Smooth muscle cell of the brain vasculature (primary cell): ENCODE results near the gene PRR18.
A peak's percentile ranks its signal among the peaks of the same experiment; 100 is the strongest.
"Not testable (repeated sequence)": the region's sequence is repeated elsewhere in the genome, so short reads cannot be mapped to it uniquely, and the experiment has no call there.

Source experiments
- DNase-seq: peaks from one replicate; pipeline ENCODE4 v3.0.0-alpha.2; 2012; ENCODE audit warnings: low read depth, low spot score

PRR18 gene, protein sequence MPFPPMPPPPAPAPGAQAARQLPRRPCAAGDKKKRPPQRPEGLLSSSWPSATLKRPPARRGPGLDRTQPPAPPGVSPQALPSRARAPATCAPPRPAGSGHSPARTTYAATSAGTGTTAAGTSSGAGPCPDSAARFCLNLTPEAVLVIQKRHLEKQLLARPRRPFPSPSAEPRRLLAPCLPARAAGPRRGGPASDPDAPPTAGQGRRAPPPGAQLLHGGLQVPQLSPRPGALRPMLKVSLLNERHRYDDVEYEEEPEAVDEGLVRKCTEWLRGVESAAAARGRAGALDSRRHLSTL

DNA sequence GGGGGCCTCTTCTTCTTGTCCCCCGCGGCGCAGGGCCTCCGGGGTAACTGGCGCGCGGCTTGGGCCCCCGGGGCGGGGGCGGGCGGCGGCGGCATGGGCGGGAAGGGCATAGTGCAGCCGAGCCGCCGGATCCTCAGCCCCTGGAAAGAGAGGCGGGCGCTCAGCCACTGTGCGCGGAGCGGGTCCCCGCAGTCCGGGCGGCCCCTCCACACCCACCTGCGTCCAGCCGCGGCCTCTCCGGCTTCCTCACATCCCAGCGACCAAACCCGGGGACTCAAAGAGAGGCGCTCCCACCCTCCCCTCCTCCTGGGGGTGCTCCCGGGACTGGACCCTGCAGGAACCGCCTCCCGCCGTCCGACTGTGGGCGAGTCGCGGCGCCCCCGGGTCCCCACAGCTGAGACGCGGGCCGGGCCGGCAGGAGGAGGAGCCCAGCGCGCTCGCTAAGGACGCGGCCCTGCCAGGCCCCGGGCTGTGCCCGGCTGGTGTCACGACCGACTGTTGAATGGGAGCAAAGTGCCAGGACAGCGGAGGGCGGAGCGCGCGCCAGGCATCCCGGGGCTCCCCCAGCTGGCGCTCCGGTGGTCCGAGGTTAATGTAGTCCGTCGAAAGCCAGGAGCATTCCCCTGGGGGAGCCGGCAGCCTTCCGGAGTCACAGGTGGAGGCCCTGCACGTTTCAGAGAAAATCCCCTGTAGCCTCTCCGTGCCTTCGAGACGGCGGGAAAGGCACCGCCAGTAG is at the start of gene PRR18:
PRR18 (minus strand) TSS at position 360 of the 736 bp plus-strand sequence; CDS start at position 110, 250 bp downstream.
- DNase-seq: no peak

DNA sequence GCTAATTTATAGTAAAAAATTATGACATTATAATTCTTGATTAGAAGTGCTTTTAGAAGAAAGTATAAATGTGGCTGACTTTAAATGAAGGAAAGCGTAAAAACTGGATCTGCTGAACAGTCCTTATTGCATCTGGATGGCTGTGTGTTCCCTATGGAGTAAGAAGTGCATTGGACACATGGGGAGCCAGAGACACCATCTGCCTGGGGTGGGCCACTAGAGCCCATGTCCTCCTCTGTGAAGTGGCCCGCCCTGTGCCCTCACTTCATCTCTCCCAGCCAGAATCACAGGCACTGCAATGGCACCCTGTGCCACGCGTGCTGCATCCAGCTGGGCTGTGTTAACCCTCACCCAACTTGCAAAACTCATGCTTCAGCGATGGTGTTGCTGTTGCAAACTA is 47.4 kb upstream of the PRR18 start:
- DNase-seq: no peak

DNA sequence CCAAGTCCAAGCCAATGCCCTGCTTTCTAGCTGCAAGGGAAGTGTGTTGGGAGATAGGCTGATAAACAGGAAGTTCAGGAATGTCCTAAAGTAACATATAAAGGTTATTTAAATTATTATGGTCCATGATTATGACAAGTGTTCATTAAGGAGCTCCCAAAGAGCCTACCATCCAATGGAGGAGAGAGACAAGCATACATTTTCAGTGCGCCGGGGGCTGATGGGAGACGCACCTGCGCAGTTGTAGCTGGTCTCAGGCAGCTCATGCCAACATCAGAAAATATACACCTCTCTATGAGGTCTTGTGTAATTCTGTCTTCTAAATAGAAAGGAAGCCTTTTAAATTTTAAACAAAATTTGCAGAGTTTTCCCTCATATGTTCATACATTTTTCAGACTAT is 46.8 kb upstream of the PRR18 start:
- DNase-seq: no peak

DNA sequence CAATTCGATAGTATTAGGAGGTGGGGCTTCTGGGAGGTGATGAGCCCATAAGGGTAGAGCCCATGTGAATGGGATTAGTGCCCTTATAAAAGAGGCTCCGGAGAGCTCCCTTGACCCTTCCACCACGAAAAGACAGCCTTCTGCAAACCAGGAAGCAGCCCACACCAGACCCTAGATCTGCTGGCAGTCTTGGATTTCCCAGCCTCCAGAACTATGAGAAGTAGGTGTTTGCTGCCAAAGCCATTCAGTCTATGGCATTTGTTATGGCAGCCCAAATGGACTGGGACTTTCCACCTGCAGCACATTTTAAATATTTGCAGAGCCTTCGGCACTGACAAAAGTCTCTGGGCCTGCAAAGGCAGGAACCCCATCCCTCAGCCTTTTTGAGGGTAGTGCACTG is 46.0 kb upstream of the PRR18 start:
- DNase-seq: no peak

DNA sequence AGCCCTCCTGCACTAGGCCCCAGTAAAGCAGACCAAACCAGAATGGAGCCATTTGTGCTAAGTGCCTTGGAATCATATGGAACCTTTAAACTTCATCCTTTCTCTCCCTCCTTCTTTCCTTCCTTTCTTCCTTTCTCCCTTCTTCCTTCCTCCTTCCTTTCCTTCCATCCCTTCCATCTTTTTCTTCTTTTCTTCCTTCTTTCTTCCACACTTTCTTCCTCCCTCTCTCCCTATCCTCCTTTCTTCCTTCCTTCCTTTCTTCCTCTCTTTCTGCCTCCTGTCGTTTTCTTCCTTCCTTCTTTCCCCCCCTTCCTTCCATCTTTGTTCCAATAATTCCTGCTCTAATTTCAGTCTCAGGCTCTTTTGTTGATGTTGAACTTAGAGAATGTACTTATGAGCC is 45.3 kb upstream of the PRR18 start:
- no peak for DNase-seq

DNA sequence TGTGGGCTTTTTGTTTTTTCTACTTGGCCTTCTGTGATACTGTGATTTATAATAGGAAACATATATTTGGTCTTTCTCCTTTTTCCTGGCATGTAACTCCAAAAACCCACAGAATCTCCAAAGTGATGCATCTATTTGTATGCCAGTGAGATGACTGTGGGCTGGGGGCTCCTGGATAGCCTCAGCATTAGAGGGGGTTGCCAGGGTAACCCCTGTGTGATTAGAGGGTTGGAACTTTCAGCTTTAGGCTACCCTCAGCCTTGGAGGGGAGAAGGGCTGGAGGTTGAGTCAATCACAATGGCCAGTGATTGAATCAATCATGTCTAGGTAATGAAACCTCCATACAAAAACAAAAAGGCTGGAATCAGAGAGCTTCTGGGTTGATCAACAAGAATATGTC is 44.7 kb upstream of the PRR18 start:
- DNase-seq: no peak

DNA sequence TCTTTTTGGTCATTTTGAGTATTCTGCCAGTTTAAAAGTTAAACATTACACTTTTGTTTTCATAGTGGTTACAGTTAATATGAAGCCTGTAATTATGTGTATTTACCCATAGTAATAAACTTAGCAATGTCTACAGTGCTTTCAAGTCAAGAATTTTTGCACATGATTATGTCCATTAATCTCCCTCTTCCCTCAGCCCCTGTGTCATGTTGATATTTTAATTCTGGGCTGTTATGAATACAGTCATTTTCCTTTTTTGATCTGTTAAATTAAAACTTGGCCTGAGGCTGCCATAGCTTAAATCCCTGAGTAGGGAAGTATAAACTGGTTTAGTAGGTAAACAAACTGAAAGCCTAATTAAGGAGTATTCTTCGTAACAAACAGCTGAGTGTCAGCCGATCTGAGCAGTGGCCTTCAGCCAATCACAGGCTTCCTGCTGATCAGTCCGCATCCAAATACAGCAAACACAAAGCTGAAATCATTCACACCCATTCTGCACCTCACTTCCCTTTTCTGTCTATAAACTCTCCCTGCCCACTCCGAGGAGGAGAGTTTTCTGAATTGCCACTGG is 43.6 kb upstream of the PRR18 start:
- no peak for DNase-seq

DNA sequence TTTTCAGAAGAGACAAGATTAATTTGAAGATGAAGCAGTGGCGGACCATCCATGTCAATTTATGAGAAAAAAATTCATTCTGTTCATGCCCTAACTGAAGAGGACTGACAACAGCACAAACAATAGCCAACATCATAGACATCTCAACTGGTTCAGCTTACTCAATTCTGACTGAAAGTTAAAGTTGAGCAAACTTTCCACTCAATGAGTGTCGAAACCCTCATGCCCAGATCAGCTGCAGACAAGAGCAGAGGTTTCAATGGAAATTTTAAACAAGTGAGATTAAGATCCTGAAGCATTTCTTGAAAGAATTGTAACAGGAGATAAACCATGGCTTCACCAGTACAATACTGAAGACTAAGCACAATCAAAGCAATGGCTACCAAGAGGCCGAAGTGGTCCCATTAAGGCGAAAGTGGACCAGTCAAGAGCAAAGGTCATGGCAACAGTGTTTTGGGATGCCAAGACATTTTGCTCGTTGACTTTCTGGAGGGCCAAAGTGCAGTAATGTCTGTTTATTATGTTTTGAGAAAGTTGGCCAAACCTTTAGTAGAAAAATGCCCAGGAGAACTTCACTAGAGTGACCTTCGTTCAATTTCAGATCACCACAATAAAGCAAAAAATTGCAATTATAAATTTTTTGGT is 40.2 kb upstream of the PRR18 start:
- no peak for DNase-seq

DNA sequence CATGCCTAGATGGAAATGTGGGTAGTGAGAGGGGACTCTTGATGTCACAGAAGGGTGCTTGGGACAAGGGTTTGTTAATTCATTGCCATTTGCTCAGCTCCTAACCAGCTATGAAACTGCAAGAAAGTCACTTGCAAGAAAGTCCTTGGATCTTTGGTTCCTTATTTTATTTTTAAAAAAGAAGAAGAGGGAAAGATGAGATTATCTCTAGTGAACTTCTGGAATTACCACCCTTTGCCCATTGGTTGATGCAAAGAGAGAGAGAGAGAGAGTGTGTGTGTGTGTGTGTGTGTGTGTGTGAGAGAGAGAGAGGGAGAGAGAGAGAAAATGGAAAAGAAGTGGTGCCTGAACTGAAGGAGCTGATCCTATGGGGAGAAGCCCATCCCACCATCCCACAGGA is 38.8 kb upstream of the PRR18 start:
- DNase-seq: no peak

DNA sequence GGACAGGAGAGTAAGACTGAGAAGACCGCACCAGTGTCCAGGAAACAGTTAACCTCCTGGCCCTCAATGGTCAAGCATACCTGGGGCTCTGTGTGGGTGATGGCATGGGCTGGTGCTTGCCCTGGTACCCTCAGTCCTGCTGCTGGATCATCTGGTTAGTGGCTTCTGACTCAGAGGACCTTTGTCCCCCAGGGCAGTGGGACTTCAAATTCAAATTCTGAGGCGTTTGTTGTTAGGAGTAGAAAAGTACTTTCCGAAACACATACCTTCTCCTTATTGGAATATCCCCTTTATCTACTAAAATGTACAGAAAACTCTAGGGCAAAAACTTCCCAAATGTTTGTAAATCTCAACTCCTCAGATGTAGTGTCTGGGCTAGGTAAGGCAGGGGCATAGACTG is 38.3 kb upstream of the PRR18 start:
- DNase-seq: no peak

DNA sequence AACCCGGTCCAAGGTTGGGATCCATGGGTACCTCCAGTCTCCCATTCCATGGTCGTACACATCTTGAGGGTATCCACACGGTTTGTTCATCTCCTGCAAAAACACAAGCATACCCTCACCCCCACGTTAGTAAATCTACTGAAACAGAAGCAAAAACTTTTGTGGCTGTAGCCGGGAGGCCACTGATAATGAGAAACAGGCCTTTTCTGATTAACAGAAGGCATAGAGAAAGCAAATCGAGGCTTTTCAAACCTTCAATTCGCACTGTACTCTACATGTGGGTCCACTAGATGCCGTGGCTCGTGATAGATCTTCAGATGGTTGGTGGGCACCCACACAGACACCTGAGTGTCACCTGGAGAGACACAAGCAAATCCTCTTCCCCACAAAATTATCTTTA is 37.5 kb upstream of the PRR18 start:
- DNase-seq: not testable (repeated sequence)

DNA sequence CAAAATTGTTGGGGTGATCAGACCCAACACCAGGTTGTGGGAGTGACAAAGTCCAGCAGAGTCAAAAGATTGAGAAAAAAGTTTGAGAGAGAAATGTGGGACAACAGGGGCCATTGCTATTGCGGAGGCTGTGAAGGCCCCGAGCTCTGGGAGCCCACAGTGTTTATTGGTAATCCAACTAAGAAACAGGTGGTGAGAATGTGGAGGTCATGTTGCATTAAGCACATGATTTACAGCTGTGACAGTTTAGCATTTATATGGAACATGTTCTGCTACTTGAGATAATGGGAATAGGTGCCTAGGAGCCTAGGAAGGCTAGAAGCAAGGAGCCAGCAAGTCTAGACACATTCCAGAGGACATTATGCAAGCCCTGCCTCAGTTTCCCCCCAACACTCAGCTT is 36.7 kb upstream of the PRR18 start:
- not testable (repeated sequence) for DNase-seq

DNA sequence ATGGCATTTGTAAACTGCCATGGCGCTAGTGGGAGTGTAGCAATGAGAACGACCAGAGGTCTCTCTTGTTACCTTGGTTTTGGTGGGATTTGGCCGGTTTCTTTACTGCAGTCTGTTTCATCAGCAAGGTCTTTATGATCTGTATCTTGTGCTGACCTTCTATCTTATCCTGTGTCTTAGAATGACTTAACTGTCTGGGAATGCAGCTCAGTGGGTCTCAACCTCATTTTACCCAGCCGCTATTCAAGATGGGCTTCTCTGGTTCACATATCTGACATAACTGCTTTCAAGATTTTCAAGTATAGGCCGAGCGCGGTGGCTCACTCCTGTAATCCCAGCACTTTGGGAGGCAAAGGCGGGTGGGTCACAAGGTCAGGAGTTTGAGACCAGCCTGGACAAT is 36.0 kb upstream of the PRR18 start:
- no peak for DNase-seq

DNA sequence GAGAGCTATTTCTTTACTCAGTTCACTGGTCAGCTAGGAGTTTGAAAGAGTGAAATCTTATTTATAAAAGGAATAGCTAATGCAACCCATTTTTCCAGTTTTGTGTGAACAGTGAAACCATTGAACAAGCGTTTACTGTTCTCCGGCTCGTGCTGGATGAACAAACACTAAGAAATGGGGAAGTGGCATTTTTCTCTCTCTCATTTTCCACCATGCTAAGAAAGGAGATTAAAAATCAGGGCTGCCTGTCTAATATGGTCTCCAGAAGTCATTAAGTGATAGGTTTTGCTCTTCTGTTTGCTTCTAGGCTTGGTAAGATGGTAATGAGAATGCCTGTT is 34.9 kb upstream of the PRR18 start:
- no peak for DNase-seq

DNA sequence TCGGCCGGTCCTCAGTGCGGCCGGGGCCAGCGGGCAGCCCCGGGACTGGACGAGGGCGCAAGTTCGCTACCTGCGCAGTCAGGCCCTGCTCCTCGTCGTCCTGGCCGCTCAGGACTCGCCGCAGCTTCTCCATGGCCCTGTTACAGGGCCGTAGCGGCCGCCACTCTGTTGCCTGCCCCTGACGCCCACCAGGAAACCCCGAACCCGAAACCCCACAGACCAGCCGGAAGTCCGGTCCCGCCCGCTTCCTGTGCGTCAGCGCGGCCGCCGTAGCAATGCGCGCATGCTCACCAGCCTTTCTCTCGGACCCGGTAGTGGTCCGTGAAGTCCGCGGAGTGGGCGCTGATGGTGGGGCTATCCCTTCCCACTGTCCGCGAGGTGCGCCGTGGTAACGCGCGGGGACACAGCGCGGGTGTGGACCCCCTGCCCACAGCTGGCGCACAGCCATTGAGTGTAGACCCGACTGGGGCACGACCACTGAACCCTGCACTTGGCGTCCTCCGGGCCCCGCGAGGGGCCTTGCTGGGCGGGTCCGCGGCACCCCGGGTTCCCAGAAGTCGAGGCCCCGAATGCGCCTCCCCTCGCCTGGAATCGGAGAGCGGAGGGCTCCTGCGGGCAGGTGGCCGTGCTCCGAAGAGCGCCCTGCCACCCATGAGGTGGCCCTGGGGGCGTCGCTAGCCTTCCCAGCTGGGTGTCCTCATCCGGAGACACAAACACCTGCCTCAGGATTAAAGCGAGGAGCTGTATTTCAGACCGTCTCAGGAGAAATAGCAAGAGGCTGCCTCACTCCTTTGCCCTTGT is 34.4 kb upstream of the PRR18 start, which contains the start of gene SFT2D1:
SFT2D1 (minus strand) TSS at position 197 of the 801 bp plus-strand sequence; CDS start at position 133, 64 bp downstream.
- DNase-seq: peak; percentile 37

DNA sequence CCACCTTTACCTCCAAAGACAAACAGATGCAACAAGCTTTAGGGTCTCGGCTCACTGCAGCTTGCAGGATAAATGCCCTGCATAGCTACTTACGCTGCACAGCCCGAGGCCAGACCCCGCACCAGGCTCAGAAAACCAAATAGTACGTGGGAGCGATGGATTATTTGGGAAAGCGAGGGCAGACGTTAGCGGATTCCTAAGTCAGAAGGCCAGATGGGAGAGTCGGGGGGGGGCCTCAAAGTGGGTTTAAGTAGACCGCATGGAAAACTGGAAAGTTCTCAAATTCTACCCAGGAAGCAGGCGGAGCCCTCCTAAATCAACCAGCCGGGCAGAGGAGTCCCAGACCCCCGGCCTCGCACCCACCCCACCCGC is 33.8 kb upstream of the PRR18 start:
- no peak for DNase-seq

DNA sequence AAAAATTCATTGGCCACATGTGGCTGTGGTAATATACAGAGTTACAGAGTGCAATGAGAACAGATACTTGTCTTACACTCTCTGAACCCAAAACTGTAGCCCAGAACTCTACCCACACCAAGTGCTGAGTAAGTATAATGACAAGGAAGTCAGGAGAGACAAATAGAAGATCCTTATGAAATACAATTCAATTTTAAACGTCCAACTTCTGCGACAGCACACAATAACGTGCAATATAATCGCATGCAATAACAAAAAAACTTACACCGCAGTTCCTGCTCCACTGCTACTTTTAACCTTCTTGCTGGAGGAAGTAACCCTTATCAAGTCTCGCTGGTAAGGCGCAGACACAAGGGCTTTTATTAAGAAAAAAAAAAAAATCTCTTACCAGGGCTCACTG is 33.3 kb upstream of the PRR18 start:
- no peak for DNase-seq

DNA sequence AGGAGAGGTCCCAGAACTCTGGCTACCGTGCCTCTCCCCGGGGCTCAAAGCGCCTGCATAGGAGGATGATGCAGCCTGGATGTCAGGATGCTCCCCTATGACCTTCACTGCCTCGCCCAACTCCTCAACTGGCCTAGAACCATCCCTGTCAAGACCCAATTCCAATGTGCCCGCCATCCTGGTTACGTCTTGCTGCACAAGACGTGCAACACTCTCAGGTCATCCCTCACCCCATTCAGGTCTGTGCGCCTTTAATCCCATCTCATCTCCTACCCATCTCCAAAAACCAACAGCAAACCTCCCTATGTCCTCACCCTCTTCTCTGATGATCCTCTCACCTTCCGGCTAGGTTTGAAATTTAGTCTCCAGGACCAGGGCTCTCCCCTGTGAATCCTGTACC is 30.7 kb upstream of the PRR18 start:
- DNase-seq: no peak

DNA sequence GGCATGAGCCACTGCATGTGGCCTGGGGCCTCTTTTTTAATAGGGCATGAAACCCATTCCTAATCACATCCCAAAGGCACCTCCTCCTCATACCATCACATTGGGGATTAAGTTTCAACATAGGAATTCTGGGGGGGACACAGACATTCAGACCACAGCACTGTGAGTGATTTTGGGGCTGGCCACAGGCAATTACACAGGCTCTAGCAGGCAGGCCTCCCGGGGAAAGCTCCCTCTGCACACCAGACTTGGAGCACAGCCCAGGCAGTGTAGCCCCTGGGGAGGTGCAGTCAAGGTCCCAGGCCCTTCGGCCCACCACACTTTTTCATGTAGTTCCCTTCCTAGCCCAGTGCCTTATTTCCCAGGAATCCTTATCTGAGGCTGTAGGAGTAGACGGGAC is 28.7 kb upstream of the PRR18 start:
- DNase-seq: no peak

DNA sequence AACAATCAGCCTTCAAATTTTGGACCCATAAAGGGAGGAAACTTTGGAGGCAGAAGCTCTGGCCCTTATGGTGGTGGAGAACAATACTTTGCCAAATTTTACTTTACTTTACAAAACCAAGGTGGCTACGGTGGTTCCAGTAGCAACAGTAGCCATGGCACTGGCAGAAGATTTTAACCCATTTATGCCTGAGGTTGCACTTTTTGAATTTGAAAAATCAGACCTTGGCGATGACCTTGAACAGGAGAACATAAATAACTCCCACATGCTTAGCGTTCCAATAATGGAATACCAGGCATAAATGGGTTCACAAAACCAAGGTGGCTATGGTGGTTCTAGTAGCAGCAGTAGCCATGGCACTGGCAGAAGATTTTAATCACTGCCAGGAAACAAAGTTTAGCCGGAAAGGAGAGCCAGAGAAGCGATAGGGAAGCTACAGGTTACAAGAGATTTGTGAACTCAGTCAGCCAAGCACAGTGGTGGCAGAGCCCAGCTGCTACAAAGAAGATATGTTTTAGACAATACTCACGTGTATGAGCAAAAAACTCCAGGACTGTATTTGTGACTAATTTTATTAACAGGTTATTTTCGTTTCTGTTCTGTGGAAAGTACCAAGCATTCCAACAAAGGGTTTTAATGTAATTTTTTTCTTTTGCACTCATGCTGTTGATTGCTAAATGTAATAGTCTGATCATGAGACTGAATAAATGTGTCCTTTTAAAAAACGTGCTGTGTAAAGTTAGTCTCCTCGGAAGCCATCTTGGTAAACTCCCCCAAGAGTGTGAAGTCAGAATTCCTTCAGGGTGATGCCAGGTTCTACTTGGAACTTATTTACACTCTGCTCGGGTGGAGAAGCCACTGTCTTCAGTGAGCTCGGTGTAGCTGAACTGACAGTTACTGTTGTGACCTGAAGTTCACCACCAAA is 27.4 kb upstream of the PRR18 start:
- no peak for DNase-seq

DNA sequence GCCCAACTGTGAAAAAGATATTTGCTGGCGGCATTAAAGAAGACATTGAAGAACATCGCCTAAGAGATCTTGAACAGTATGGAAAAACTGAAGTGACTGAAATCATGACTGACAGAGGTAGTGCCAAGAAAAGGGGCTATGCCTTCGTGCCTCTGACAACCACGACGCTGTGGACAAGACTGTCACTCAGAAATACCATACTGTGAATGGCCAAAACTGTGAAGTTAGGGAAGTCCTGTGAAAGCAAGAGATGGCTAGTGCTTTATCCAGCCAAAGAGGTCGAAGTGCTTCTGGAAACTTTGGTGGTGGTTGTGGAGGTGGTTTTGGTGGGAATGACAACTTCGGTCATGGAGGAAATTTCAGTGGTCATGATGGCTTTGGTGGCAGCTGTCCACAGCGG is 26.7 kb upstream of the PRR18 start:
- no peak for DNase-seq
